ENCODE data around the gene ABO.

ABO gene

DNA sequence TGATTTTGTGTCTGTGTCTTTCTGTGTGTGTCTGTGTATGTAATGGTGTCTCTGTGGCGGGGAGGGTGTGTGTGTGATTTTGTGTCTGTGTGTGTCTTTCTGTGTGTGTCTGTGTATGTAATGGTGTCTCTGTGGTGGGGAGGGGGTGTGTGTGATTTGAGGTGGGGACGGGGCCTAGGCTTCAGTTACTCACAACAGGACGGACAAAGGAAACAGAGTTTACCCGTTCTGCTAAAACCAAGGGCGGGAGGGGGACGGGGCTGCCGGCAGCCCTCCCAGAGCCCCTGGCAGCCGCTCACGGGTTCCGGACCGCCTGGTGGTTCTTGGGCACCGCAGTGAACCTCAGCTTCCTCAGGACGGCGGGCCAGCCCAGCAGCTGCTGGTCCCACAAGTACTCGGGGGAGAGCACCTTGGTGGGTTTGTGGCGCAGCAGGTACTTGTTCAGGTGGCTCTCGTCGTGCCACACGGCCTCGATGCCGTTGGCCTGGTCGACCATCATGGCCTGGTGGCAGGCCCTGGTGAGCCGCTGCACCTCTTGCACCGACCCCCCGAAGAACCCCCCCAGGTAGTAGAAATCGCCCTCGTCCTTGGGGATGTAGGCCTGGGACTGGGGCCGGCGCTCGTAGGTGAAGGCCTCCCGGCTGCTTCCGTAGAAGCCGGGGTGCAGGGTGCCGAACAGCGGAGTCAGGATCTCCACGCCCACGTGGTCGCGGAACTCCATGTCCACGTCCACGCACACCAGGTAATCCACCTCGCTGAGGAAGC is 19.4 kb downstream of the ABO start:
- no peak overlapping the region for H3K4me2 ChIP-seq (ENCODE audit: low read length)
- H3K9me3 ChIP-seq (ENCODE audit: control insufficient read depth, insufficient read depth, low read length): no peaks in the 10 kb centered on the region
- no peak overlapping the region for H3K4me3 ChIP-seq (ENCODE audit: low read length)
- no peak overlapping the region for H3K27ac ChIP-seq (ENCODE audit: low read depth, low read length)
- no peaks in the 10 kb centered on the region for H3K4me1 ChIP-seq (ENCODE audit: control insufficient read depth, low read length)
- peaks cover 7% of the 10 kb centered on the region; the same call in 1 of the 2 replicates for H3K27me3 ChIP-seq (ENCODE audit: control insufficient read depth, low read length)
- no peaks in the 10 kb centered on the region for H4K20me1 ChIP-seq (ENCODE audit: control insufficient read depth, insufficient read depth, low read depth, low read length)
- no peaks in the 10 kb centered on the region for H3K9me2 ChIP-seq (replicated peaks; ENCODE audit: control insufficient read depth, low read length)
- TF ChIP-seq EZH2phosphoT487 (IDR thresholded peaks at IDR 0.05; ENCODE audit: borderline replicate concordance, low read length): no peak
- TF ChIP-seq CTCF (IDR thresholded peaks at IDR 0.05; ENCODE audit: low read depth, low read length, poor library complexity, severe bottlenecking): no peak
- no peaks in the 10 kb centered on the region for H3K79me2 ChIP-seq (ENCODE audit: control insufficient read depth, low read length)
- H3K36me3 ChIP-seq (ENCODE audit: control insufficient read depth, low read length): no peaks in the 10 kb centered on the region
- H3F3A ChIP-seq (ENCODE audit: control insufficient read depth, insufficient read depth): no peaks in the 10 kb centered on the region

DNA sequence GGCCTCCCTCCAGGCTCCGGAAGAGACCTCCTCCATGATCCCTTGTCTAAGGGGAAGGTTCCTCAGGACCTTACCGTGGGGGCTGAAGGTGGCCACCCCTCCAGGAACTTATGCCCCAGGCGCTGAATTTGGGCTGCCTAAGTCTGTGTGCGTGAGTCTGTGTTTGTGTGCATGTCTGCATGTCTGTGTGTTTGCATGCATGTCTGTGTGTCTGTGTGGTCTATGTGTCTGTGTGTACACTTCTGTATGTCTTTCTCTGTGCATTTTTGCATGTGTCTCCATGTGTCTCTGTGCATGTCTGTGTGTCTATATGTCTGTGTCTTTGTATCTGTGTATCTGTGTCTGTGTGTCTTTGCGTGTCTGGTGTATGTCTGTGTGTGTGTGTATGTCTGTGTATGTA is 20.5 kb downstream of the ABO start:
- TF ChIP-seq CTCF (IDR thresholded peaks at IDR 0.05; ENCODE audit: low read depth, low read length, poor library complexity, severe bottlenecking) (no peak), EZH2phosphoT487 (IDR thresholded peaks at IDR 0.05; ENCODE audit: borderline replicate concordance, low read length) (no peak)
- no peaks in the 10 kb centered on the region for H3K4me1 ChIP-seq (ENCODE audit: control insufficient read depth, low read length)
- H4K20me1 ChIP-seq (ENCODE audit: control insufficient read depth, insufficient read depth, low read depth, low read length): no peaks in the 10 kb centered on the region
- H3K9me2 ChIP-seq (replicated peaks; ENCODE audit: control insufficient read depth, low read length): no peaks in the 10 kb centered on the region
- H3K79me2 ChIP-seq (ENCODE audit: control insufficient read depth, low read length): no peaks in the 10 kb centered on the region
- H3K36me3 ChIP-seq (ENCODE audit: control insufficient read depth, low read length): no peaks in the 10 kb centered on the region
- H3K27me3 ChIP-seq (ENCODE audit: control insufficient read depth, low read length): peaks cover 14% of the 10 kb centered on the region
- H3K4me3 ChIP-seq (ENCODE audit: low read length): no peak overlapping the region
- H3F3A ChIP-seq (ENCODE audit: control insufficient read depth, insufficient read depth): no peaks in the 10 kb centered on the region
- H3K4me2 ChIP-seq (ENCODE audit: low read length): no peak overlapping the region
- no peaks in the 10 kb centered on the region for H3K9me3 ChIP-seq (ENCODE audit: control insufficient read depth, insufficient read depth, low read length)
- no peak overlapping the region for H3K27ac ChIP-seq (ENCODE audit: low read depth, low read length)

DNA sequence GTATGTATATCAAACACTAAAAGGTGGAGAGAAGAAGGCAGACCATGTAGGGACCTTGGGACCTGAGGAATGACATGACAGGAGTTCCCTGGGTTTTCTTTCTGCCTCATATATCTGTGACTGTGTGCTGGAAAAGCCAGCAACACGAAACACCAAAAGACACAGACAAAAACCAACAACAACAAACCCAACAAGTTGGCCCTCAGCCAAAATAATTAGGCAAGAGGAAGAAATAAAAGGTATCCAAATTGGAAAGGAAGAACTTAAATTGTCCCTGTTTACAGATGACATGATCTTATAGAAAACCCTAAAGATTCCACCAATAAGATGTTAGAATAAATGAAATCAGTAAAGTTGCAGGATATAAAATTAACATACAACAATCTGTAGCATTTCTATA is 21.7 kb downstream of the ABO start:
- Histone ChIP-seq H3K36me3 (ENCODE audit: control insufficient read depth, low read length) (no peaks in the 10 kb centered on the region), H3F3A (ENCODE audit: control insufficient read depth, insufficient read depth) (no peaks in the 10 kb centered on the region), H3K4me2 (ENCODE audit: low read length) (no peak overlapping the region), H3K9me2 (replicated peaks; ENCODE audit: control insufficient read depth, low read length) (no peaks in the 10 kb centered on the region), H3K4me3 (ENCODE audit: low read length) (no peak overlapping the region), H3K27ac (ENCODE audit: low read depth, low read length) (no peak overlapping the region), H3K4me1 (ENCODE audit: control insufficient read depth, low read length) (no peaks in the 10 kb centered on the region), H4K20me1 (ENCODE audit: control insufficient read depth, insufficient read depth, low read depth, low read length) (no peaks in the 10 kb centered on the region), H3K9me3 (ENCODE audit: control insufficient read depth, insufficient read depth, low read length) (no peaks in the 10 kb centered on the region), H3K79me2 (ENCODE audit: control insufficient read depth, low read length) (no peaks in the 10 kb centered on the region), H3K27me3 (ENCODE audit: control insufficient read depth, low read length) (peaks cover 20% of the 10 kb centered on the region)
- TF ChIP-seq EZH2phosphoT487 (IDR thresholded peaks at IDR 0.05; ENCODE audit: borderline replicate concordance, low read length): no peak
- TF ChIP-seq CTCF (IDR thresholded peaks at IDR 0.05; ENCODE audit: low read depth, low read length, poor library complexity, severe bottlenecking): no peak

All from DOHH2 (cell line).